ENCODE results near the gene ITM2A.

GRCh38 chrX:79336869-79337815 is 30.0 kb downstream of the ITM2A start:
- TF ChIP-seq CTCF (IDR thresholded peaks at IDR 0.05) = no peak
- no peak for TF ChIP-seq EP300 (IDR thresholded peaks at IDR 0.05)
- no peak for TF ChIP-seq POLR2A (IDR thresholded peaks at IDR 0.05)

All from gastroesophageal sphincter (tissue), 3 donors.